Measurements from ENCODE around the gene CLMN.
"Not testable (repeated sequence)": the region's sequence is repeated elsewhere in the genome, so short reads cannot be mapped to it uniquely, and the experiment has no call there.

CLMN gene

GRCh38 chr14:95300697-95301526, 18.8 kb downstream of the CLMN start:
- DNase-seq: no peak

- no peak for DNase-seq
Observed at GRCh38 chr14:95300002-95300696, 19.6 kb downstream of the CLMN start.

- no peak for DNase-seq
Observed at GRCh38 chr14:95299271-95299670, 20.4 kb downstream of the CLMN start.

GRCh38 chr14:95297832-95298231, 21.9 kb downstream of the CLMN start:
- DNase-seq: no peak

GRCh38 chr14:95296966-95297365, 22.7 kb downstream of the CLMN start:
- no peak for DNase-seq

GRCh38 chr14:95295600-95296376, 23.9 kb downstream of the CLMN start:
- DNase-seq: no peak

- no peak for DNase-seq
Observed at GRCh38 chr14:95294834-95295599, 24.7 kb downstream of the CLMN start.

GRCh38 chr14:95294320-95294719, 25.4 kb downstream of the CLMN start:
- DNase-seq: no peak

GRCh38 chr14:95293449-95293848, 26.3 kb downstream of the CLMN start:
- DNase-seq: no peak

- DNase-seq: no peak
Observed at GRCh38 chr14:95292660-95293425, 26.9 kb downstream of the CLMN start.

- peak in 1 of 2 donors; percentile 34 for DNase-seq
Observed at GRCh38 chr14:95291859-95292542, 27.7 kb downstream of the CLMN start.

- no peak for DNase-seq
Observed at GRCh38 chr14:95290871-95291431, 28.8 kb downstream of the CLMN start.

GRCh38 chr14:95290021-95290420, 29.7 kb downstream of the CLMN start:
- DNase-seq: no peak

GRCh38 chr14:95289323-95290010, 30.2 kb downstream of the CLMN start:
- DNase-seq: no peak

- no peak for DNase-seq
Observed at GRCh38 chr14:95288672-95289322, 30.9 kb downstream of the CLMN start.

GRCh38 chr14:95287176-95287754, 32.4 kb downstream of the CLMN start:
- DNase-seq: no peak

- no peak for DNase-seq
Observed at GRCh38 chr14:95286645-95287044, 33.1 kb downstream of the CLMN start.

- no peak for DNase-seq
Observed at GRCh38 chr14:95285566-95285965, 34.1 kb downstream of the CLMN start.

GRCh38 chr14:95283802-95284201, 35.9 kb downstream of the CLMN start:
- not testable (repeated sequence) for DNase-seq

Measured in stimulated activated CD4-positive, alpha-beta T cell treated with anti-CD3 and anti-CD28 coated beads, Interleukin-2, amount 100 ng/mL, for 24 hours (primary cell).